NCI-H1105 treated with DMSO at 0.1 percent for 48 hours (cell line): ENCODE measurements around the gene SORCS3.
"Not testable (repeated sequence)": the region's sequence is repeated elsewhere in the genome, so short reads cannot be mapped to it uniquely, and the experiment has no call there.

Experiments used
- DNase-seq: peaks from one replicate; lab custom pipeline; 2025; lab: John Stamatoyannopoulos, UW

The SORCS3 gene

DNA sequence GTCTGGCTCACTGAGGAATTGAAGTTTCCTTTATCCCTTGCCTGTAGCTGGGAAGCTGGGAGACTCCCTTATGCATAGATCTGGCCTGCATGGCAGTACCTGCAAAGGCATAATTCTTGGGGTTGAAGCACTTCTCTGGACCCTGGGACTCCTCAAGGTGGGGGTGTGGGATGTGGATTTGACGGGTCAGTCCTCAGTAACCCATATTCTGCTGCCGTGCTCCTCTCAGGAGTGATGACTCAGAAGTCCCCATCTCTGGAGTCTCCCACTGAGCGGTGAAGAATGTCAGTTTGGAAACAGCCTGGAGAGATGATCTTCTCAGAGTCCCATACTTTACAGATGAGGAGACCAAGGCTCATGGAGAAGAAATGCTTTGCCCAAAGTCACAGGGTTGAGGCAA is 49.0 kb downstream of the SORCS3 start:
- no peak for DNase-seq

DNA sequence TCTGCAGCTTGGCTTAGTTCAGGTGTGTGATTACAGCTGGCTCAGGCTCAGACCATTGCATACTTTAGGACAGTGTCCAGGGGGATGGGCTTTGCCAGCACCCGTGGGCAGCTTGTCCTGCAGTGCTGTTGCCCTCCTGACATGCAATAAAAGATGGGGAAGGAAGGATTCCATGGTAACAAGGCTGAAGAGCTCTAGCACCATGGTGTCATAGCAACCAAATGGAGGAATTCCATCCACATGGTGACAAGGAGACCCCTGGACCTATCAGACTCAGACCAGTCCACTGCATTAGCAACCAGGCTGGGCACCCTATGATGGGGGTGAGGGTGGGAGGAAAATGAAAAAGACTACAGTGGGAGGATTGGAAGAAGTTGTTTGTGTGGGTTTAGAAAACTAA is 49.9 kb downstream of the SORCS3 start:
- DNase-seq = no peak

DNA sequence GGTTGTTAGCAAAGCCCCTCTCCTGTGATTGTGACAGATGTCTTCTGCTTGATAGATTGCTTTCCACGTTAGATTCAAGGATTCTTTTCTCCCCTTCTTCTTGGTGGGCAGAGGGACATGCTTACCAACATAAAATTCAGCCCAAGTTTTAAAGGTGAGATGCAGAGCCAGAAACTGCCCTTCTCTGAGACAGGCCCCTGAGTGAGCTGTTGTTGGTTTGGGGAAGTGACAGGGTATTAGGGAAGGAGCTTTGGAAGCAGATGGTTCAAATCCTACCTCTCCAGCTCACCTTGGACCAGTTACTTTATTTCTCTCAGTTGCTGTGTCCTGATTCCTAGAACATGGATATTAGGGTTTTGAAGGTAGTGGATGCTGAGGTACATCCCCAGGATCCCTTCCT is 53.0 kb downstream of the SORCS3 start:
- no peak for DNase-seq

DNA sequence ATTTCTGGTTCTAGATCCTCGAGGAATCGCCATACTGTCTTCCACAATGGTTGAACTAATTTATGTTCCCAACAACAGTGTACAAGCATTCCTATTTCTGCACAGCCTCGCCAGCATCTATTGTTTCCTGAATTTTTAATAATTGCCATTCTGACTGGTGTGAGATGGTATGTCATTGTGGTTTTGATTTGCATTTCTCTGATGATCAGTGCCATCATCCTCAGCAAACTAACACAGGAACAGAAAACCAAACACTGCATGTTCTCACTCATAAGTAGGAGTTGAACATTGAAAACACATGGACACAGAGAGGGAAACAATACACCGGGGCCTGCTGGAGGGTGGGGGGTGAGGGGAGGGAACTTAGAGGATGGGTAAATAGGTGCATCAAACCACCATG is 62.2 kb downstream of the SORCS3 start:
- not testable (repeated sequence) for DNase-seq

DNA sequence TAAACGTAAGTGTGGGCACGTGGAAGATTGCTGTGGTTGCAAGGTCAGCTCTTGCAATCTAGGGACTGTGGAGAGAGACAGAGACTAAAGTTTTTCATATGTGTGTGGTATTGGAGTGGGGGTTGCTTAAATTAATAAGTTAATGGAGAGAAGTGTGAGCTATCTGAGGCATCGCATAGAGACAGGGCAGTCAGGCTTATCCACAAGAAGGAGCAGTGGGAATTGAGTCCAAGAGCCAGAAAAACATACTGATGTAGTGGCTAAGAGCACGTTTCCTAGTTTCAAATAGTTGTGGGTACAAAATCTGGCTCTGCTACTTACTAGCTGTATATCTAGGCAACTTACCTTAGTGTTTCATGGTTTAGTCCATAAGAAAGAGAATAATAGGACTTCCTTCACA is 65.8 kb downstream of the SORCS3 start:
- no peak for DNase-seq

DNA sequence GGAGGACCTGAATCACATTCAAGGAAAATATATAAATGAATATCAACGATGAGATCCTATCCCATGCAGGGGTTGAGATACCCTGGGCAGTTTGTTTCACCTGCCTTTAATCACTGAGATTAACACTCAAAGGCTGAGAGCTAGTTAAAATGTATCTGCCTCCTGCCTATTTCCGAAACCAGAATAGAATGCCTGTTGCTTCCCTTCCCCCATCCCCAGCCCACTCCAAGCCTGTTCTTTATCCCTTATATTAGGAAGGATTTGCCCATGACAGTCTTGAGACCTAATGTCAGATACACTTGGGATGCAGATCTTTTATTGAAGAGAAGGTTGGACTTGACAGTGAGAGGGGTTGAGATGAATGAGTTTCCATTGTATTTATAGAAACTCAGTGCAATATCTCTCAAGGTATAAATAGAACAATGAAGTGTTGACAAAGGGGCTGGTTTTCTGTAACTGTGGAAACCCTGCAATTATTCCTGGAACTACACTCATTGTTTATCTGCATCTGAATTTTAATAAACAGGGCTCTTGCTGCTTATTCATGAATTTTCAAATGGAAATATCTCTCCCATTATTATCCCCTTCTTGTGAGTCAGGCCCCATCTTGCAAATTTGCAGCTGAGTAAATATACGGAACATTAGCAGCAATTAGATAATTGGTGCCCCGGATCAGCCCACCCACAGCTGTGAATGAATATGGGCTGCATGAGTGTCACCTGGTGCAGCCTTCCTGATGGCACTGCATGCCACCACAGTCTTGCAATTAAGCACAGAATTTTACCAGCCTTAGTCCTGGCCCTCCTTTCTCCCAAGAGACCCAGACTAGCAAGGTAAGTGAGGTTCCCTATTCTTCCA is 66.7 kb downstream of the SORCS3 start:
- DNase-seq = peak; percentile 95

DNA sequence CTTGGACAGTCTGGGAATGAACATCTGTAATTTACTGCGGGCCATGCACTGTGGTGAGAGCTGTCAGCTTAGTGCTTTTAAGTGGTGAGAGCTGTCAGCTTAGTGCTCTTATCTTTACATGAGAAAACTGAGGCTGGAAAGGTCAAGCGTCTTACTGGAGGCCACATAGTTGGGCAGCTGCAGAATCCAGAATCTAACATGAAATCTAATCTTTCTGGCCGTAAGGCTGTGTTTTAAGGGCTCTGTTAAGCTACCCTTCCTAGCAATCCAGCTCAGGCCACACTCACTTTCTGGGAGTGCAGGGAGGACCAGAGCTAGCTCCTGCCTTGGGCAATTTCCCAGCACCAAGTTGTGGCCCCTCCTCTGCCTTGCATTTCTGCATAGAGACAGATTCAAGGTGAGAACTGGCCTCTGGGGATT is 70.2 kb downstream of the SORCS3 start:
- DNase-seq = no peak

DNA sequence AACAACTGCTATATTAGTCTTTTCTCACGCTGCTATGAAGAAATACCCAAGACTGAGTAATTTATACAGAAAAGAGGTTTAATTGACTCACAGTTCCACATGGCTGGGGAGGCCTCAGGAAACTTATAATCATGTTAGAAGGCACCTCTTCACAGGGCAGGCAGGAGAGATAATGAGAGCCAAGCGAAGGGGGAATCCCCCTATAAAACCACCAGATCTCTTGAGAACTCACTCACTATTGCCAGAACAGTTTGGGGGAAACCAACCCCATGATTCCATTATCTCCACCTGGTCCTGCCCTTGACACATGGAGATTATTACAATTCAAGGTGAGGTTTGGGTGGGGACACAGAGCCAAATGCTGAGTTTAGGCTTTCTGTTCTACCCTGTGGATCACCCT is 89.5 kb downstream of the SORCS3 start:
- DNase-seq = not testable (repeated sequence)

DNA sequence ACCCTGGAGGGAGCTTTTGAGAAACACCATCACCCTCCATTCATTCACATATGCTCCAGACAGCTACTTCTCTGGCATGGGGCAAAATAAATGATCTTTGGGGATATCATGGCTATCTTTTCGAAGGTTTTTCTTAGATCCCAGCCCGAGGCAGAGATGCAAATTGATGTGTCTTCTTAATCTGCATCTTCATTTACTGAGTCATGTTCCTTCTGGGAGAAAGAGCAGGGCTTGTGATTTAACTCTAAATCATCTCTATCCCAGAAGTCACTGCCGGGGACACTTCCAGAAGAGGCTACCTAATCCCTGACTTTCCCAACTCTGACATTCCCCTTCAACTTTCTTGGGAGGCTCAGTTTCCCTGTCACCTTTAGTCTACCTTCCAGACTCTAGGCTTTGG is 90.1 kb downstream of the SORCS3 start:
- no peak for DNase-seq

DNA sequence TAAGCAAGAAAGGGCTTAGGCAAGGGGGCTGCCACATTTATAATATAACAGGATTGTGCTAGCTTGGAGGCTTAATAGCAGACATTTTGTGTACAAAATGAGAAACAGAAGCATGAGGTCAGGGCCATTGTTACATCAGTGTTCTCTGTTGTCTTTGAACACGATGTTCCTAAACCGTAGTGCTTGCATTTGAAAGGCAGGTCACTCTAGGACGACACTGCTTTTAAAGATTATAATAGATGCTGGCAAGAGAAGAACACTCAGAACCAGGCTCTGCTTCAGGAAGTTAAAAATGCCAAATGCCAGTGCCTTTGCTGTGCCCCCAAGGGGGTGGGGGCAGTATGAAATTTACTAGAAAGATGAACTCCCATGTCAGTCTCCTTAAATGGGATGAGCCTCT is 91.1 kb downstream of the SORCS3 start:
- DNase-seq = no peak

DNA sequence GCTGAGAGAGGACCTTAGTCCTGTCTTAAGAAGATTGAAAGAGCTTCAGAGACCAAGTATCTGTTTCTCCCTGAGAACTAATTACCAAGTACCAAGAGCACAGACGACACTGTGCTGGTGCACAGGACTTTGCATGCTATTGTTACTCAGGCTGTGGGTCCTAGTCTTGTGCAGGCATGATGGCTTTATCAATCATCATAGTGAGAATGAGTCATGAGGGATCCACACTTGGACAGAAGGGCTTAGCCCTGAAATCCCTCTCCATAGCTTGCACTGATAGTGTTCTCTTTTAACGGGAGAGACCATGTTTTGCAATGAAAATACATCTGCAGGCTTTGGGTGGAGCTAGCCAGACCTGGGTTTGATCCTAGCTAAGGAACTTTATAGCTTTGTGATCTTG is 93.3 kb downstream of the SORCS3 start:
- DNase-seq = no peak

DNA sequence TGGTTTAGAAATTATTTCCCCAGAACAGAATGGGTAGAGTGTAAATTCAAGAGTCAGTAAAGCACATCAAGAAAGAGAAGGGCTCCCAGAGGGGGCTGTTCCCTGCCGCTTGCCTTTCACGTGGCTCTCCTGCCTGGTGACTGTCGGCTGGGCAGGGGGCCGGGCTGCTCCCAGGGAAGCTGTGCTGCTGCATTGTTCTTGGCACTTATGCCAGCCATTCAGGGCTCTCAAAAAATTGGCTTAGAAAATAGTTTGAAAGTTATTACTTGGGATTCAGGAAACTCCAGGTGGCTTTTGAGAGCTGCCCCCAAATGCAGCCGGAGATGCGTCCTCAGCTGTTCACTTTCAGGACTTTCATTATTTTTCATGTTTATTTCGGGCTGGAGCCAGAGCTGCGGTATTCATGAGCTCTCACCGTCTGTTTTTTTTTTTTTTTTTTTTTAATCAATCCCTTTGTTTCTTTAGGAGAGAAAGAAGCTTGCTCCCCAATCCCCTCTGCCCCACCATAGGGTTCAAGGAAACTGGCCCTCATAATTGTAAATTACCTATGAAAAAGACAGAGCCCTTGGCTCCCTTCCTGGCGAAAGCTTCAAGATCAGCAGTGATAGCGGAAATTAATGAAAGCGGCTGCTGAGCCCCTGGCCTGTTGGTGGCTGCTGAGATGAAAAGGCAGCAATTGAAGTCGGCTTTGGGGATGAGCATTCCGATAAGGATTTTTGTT is 94.1 kb downstream of the SORCS3 start:
- peak; percentile 66 for DNase-seq

DNA sequence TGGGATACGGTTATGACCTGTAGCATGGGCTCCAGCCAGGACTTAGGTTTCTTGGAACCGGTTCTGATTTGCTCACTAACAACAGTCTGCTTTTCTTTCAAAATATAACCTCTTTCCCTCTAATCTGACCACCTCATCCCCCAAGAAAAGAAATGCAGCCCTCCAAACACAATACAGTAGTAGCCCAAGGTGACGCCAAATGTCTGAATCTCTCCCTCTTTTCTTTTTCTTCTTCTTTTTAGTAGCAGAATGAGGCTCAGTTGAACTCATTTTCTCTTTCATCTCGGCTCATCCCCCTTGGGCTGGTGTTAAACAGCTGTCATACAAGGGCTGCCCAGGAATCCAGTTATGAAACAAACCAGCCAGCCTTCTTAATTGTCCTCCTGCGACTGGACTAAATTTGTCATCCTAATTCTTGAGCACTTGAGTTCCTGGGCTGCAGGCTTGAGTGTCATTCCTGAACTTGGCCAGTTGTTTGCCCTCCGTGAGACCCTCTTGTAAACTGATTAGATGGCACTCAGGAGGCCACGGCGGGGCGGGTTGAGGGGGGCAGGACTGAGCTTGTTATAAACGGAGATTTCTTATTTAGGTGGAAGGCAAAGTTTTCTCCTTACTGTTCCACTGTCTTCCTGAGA is 94.8 kb downstream of the SORCS3 start:
- no peak for DNase-seq

DNA sequence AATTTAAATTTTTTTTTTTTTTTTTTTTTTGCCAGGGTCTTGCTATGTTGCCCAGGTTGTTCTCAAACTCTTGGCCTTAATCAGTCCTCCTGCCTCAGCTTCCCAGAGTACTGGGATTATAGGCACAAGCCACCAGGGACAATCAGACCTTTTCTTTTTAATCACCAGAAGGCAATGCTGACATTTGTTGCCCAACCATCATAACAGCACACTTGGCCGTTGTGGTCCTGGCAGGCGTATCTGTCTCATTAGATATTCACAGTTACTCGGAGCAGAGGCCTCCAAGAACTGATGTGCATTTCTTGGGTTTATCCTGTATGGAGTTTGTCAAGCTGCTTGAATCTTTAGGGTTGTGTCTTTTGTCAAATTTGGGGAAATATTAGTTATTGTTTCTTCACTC is 100.0 kb downstream of the SORCS3 start:
- no peak for DNase-seq

DNA sequence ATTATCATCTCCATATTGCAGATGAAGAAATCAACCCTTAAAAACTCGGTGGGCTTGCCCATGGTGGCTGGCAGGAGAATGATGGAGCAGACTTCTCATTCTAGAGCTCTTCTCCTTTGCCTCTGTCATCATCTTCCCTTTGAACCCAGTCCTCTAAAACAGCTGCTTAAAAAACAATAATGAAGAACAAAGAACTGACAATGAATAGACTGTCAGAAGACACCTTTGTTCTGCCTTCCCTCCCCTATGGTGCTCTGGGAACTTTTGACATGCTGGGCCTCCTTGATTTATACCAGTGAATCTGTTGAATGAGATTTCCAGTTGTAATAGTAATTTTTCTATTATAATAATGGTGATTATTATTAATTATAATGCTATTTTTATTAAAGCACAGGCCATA is 103.0 kb downstream of the SORCS3 start:
- DNase-seq = no peak

DNA sequence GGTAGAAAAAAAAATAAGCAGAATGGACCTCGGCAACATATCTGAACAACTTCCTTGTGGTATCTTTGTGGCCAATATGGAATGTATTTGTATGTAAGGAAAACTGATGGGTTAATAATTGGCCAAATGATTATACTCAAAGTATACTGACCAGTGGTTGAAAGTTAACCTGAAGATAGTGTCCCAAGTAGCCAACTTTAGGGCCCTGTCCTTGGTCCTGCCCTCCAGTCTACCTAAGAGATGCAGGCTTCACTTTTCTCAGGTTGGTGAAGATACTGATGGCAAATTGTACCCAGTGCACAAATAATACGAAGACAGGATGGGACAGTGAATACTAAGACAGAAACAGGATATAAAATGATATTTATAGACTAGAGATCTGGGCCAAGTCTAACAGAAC is 109.2 kb downstream of the SORCS3 start:
- DNase-seq = no peak

DNA sequence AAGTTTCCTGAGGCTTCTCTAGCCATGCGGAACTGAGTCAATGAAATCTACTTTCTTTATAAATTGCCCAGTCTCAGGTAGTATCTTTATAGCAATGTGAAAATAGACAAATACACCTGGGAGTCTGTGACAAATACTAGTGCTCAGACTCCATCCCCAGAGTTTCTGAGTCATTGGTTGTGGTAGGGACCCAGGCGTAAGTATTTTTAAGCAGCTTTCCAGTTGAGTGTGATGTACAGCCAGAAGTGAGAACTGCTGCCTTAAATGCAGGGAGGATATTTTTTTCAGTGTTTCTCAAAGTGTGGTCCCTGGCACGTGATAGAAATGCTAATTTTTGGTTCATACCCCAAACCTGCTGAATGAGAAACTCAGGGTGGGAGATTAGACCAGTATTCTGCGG is 121.7 kb downstream of the SORCS3 start:
- no peak for DNase-seq

DNA sequence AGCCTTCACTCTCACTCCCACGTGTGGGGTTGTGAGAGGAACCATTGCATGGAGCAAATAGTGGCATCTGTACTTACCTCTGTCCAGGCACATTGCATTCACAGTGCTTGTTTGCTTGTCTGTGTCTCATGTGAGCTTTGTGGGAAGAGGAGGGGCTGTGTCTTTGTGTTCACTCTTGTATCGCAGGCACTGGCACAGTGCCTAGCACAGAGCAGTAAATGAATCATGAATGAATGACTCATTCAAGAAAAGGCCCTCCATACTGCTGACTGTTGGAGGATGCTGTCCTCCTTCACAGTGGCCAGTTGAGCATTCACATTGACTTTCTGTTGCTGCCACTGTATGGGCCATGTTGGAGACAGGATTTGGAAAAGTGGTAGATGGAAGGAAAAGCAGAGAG is 125.3 kb downstream of the SORCS3 start:
- no peak for DNase-seq

DNA sequence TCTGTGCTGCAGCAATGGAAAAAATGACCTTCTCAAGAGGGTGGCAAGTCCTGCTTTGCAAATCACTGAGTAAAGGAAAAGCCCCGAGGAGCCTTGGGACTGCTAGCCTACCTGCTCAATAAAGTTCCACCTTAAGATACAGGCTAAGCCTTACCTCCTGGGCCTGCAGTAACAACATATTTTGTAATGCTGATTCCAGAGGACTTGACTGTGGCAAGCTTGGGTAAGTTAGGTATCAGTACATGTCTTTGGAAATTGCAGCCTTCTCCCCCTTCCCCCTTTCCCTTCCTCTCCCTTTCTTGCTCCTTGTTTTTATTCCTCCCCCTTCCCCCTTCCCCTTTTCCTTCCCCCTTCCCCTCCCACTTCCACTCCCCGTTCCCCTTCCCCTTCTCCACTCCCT is 126.2 kb downstream of the SORCS3 start:
- no peak for DNase-seq

DNA sequence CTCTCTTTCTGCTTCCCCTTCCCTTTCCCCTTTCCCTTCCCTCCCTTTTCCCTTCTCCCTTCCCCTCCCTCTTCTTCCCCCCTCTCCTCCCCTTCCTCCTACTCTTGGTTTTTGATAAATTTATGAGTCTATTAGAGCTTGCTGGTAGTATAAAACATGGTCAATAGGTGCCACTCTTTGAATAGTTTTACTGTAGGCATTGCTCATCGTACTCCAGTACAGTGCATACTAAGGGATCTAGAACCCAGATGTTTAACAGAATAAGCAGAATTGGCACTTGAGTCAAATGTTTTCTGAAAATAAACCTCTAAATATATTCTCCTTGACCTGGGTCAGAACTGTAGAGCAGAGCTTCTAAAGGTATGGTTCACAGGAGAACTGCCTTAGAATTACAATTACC is 126.7 kb downstream of the SORCS3 start:
- no peak for DNase-seq

DNA sequence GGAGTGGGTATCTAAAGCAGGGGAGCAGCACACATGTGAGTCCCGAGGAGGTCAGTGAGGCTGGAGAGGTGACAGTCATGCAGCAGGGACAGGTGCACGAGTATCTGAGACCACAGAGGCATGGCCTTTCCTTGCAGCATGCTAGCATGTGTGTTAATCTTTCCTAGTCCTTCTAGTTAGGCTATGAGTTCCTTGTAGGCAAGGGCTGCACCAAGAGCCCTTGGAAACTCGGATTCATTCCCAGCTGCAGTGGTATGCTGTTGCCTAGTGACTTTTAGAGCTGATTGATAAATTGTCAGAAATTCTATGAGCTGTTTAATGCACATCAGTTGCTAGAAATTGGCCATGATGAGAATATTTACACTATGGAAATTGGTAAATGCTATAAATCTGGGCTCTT is 132.0 kb downstream of the SORCS3 start:
- DNase-seq = no peak

DNA sequence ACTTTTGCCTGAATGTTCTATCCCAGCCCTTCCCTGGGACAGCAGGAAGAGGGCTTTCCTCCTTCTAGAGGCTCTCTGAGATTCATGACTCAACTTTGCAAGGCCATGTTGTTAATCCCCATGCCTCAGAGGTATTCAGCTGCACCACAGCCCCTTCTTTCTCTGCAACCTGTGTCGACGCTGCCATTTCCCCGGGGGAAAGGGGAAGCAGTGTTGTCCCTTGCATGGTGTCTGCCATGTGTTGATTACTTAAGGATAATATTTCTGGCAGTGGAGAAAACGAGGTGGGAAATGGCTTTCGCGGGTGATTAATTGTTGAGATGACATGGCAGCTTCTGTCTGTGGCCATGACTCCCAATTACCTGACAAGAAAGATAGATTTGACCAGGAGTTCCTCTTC is 133.1 kb downstream of the SORCS3 start:
- DNase-seq = no peak
